Sigmoid colon (tissue), 7 donors: ENCODE measurements around the gene NBDY. TPM values are rescaled to one million over a fixed set of nuclear protein-coding genes. Genes with fewer than 3 reads are reported as not detected.

Source experiments
- DNase-seq: peaks from one replicate; pipeline ENCODE4 v3.0.0-alpha.2; 2019
- H3K27ac ChIP-seq, 4 donors: fragments of 200-600 bp; sonication (generic); one replicate each; pipeline ENCODE4 v1.5.1; 2016 to 2019; ENCODE audit warnings: mild to moderate bottlenecking in 1 of 4
- H3K27me3 ChIP-seq, 3 donors: fragments of 200-600 bp; sonication (generic); one replicate each; pipeline ENCODE4 v1.5.1; 2019; ENCODE audit warnings: mild to moderate bottlenecking in 1 of 3
- H3K36me3 ChIP-seq, 4 donors: fragments of 200-600 bp; sonication (generic); one replicate each; pipeline ENCODE4 v1.5.1; 2016 to 2019
- H3K4me1 ChIP-seq, 4 donors: fragments of 200-600 bp; sonication (generic); one replicate each; pipeline ENCODE4 v1.5.1; 2017 to 2019
- H3K4me3 ChIP-seq, 4 donors: fragments of 200-600 bp; sonication (generic); one replicate each; pipeline ENCODE4 v1.5.1; 2017 to 2019; ENCODE audit warnings: mild to moderate bottlenecking in 2 of 4, moderate library complexity in 1 of 4
- H3K9me3 ChIP-seq, 4 donors: fragments of 200-600 bp in 3 of 4; sonication (generic) in 3 of 4; one replicate each; pipeline versions ENCODE4 v1.5.1 to v1.6.1; 2013 to 2019
- CTCF ChIP-seq, 4 experiments: fragments of 450-650 bp in 3 of 4; fragments of 200-600 bp in 1 of 4; IDR thresholded peaks; one replicate each; pipeline ENCODE4 v1.5.1; 2016 to 2019; ENCODE audit warnings: antibody characterized with exemption in 4 of 4, mild to moderate bottlenecking in 3 of 4, moderate library complexity in 2 of 4
- EP300 ChIP-seq, 4 donors: sonication (generic); formaldehyde crosslinking; IDR thresholded peaks; one replicate each; pipeline ENCODE4 v1.6.1; 2017; ENCODE audit warnings: antibody characterized with exemption in 4 of 4
- POLR2A ChIP-seq, 2 donors: fragments of 450-650 bp; IDR thresholded peaks; one replicate each; pipeline ENCODE4 v1.6.1; 2016; ENCODE audit warnings: antibody characterized with exemption in 2 of 2, mild to moderate bottlenecking in 2 of 2, moderate library complexity in 2 of 2
- POLR2AphosphoS5 ChIP-seq, 4 donors: sonication (generic); formaldehyde crosslinking; IDR thresholded peaks; one replicate each; pipeline ENCODE4 v1.6.1; 2017; ENCODE audit warnings: antibody characterized with exemption in 4 of 4
- WGBS, 2 donors: extraction: QIAGEN DNeasy Blood & Tissue Kit; methylation state at CpG; one replicate each; pipeline ENCODE4 v1.1.7; 2013; 5-methylcytosine and 5-hydroxymethylcytosine counted together
- intact Hi-C: fragments of 100-400 bp; cut with DNase I; formaldehyde crosslinking; loops from one replicate; pipeline ENCODE4 v1.15.1; 2023
- polyA plus RNA-seq, 3 donors: library from polyadenylated mRNA; stranded (reverse); fragments of 200-250 nt; gene quantifications; one replicate each; pipeline ENCODE4 v1.2.3, GENCODE V29; 2013
- total RNA-seq, 4 donors: library from RNA; depleted of rRNA; stranded (reverse); fragments of >200 nt; gene quantifications; one replicate each; pipeline ENCODE4 v1.1.0, GENCODE V29; 2016
- donor health status: healthy with polysubstance abuse.
- donor health status: Bipolar disorder and iron deficiency.
- donor health status: healthy.

NBDY gene
- total and polyA plus RNA-seq, 7 donors, result 7.2 to 28.2 (median 16.5) TPM

DNA sequence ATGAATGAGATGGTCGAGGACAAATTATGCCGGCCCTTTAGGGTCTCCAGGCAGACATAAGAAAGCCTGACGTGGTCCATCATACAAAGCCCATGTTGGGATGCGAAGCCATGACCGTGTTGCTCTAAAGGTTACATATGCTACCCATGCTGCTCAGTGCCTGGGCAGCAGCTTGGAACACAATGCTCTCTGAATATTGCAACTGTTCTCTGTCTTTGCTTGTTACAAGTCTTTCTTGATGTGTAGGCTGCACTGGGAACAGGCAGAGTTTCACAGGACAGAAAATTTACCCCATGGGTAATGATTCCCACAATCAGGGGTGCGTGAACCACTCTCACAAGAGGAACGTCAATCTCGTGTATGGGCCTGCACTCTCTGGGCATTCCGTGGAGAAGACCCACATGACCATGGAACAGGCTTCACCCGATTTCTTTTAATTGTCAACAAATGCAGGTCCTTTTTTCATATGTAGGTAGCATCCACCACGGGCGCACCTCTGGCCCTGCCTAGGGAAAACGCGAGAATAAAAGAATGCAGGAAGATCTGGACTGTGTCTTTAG, 66.3 kb downstream of the NBDY start:
- TF ChIP-seq CTCF (IDR thresholded peaks at IDR 0.05) (no peak), POLR2A (IDR thresholded peaks at IDR 0.05) (no peak), EP300 (IDR thresholded peaks at IDR 0.05) (no peak), POLR2AphosphoS5 (IDR thresholded peaks at IDR 0.05) (no peak)
- Histone ChIP-seq H3K27me3 (no peaks in the 10 kb centered on the region), H3K9me3 (no peaks in the 10 kb centered on the region), H3K4me1 (peaks cover 0 to 17% (median 0%) of the 10 kb centered on the region in 4 donors), H3K4me3 (no peak overlapping the region), H3K27ac (no peak overlapping the region), H3K36me3 (no peaks in the 10 kb centered on the region)
- DNase-seq, result peak; percentile 8
- intact Hi-C loops, result no loop called here
- 96 to 97% methylated on average over 14 of the region's 14 CpGs for WGBS, 2 donors

DNA sequence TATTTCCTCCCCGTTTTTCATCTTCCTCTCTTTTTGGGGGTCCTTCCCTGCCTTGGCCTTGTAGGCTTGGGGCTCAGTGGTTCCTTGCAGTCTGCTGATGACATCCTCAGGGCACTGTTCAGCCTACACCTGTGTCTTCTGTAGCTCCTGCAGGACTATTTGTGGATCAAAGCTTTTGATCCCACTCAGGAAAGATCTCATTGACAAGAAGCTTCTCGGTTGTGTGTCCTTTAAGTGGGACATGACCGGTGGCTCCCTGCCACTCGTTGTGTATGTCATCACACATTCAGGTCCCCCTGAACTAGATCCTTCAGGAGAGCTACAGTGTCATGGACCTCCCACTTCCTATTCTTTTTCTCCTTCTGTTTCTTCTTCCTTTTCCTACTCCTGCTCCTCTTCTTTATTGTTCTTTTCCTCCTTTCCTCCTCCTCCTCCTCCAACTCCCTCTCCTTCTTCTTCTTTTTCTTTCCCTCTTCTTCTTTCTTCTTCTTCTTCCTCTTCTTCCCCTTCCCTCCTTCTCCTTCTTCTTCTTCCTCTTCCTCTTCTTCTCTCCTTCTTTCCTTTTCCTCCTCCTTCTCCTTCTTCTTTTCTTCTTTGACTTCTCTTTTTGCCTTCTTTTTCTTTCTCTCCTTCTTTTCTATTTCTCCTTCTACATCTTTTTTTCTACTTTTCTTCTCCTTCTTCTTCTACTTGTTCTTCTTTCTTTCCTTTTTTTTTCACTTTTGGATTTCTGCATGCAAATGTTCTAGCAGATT, 67.8 kb downstream of the NBDY start:
- WGBS, 2 donors, result 88 to 92% methylated on average over 4 of the region's 4 CpGs
- TF ChIP-seq POLR2A (IDR thresholded peaks at IDR 0.05) (no peak), EP300 (IDR thresholded peaks at IDR 0.05) (no peak), POLR2AphosphoS5 (IDR thresholded peaks at IDR 0.05) (no peak), CTCF (IDR thresholded peaks at IDR 0.05) (no peak)
- H3K4me1 ChIP-seq, result peaks cover 0 to 17% (median 0%) of the 10 kb centered on the region in 4 donors
- H3K27ac ChIP-seq, result no peak overlapping the region
- no peaks in the 10 kb centered on the region for H3K9me3 ChIP-seq
- intact Hi-C loops, result no loop called here
- H3K36me3 ChIP-seq, result no peaks in the 10 kb centered on the region
- H3K27me3 ChIP-seq, result no peaks in the 10 kb centered on the region
- no peak overlapping the region for H3K4me3 ChIP-seq
- peak; percentile 4 for DNase-seq

DNA sequence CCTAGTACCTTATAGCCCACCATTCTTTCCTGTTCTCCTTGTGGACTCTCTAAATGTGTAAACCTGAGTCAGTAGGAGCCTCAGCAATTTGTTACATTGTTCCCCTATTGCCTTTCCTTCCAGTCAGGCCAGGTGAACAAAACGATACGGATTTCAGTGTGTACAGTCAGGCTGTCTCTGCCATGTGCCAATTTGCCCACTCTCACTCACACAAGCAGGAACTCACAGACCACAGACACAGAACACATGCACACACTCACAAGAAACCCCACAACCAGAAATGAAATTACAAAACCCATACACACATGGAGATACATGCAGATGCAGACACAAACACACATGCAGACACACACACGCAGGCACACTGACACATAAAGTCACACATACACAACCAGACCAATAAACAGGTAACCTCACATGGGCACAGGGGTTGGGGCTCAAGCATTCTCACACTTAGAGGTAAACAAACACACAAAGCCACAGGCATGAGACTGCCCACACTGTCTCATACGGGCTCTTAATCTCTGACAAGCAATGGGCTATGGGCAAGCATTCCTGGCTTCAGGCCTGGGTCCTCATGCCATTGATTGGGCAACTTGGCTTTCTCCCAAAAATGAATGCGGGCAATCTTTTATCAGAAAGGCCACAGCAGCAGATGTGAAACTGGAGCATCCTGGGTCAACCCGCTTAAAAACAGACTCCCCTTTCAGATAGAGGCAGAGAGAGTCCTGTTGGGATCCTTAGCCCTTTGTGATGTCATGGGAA, 68.7 kb downstream of the NBDY start:
- Histone ChIP-seq H3K27me3 (no peaks in the 10 kb centered on the region), H3K4me3 (no peak overlapping the region), H3K4me1 (peaks cover 0 to 17% (median 0%) of the 10 kb centered on the region in 4 donors), H3K9me3 (no peaks in the 10 kb centered on the region), H3K27ac (no peak overlapping the region), H3K36me3 (no peaks in the 10 kb centered on the region)
- 64 to 86% methylated on average over 6 of the region's 6 CpGs for WGBS, 2 donors
- TF ChIP-seq EP300 (IDR thresholded peaks at IDR 0.05) (no peak), POLR2A (IDR thresholded peaks at IDR 0.05) (no peak), CTCF (IDR thresholded peaks at IDR 0.05) (no peak), POLR2AphosphoS5 (IDR thresholded peaks at IDR 0.05) (no peak)
- peak; percentile 56 for DNase-seq
- intact Hi-C loops, result no loop called here

DNA sequence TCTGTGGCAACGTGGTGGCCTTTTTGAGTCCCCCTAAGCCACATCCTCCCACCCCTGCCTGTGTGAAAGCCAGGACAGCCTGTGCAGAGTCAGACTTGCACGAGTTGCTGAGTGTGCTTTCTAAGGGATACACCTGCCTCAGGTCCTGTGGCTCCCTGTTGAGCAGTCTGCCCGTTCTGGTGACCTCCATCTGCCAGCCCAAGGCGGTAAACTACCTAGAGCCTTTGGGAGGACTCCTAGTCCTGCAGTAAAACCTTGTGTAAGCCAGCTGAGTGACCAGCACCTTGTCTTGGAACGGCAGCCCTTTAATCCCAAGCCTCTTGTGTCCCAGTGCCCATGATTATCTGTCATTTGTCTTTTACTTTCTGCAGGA, 69.3 kb downstream of the NBDY start:
- peak; percentile 33 for DNase-seq
- Histone ChIP-seq H3K4me3 (no peak overlapping the region), H3K27ac (no peak overlapping the region), H3K9me3 (no peaks in the 10 kb centered on the region), H3K27me3 (no peaks in the 10 kb centered on the region), H3K4me1 (peaks cover 0 to 13% (median 0%) of the 10 kb centered on the region in 4 donors), H3K36me3 (no peaks in the 10 kb centered on the region)
- 82 to 85% methylated on average over 5 of the region's 5 CpGs for WGBS, 2 donors
- intact Hi-C loops, result no loop called here
- no peak for TF ChIP-seq POLR2A (IDR thresholded peaks at IDR 0.05)
- TF ChIP-seq CTCF (IDR thresholded peaks at IDR 0.05), result no peak
- TF ChIP-seq POLR2AphosphoS5 (IDR thresholded peaks at IDR 0.05), result no peak
- no peak for TF ChIP-seq EP300 (IDR thresholded peaks at IDR 0.05)
